B cell (primary cell): Measurements from ENCODE around the gene COL28A1. TPM values are rescaled to one million over a fixed set of nuclear protein-coding genes. Genes with fewer than 3 reads are reported as not detected.

Experiments
- ATAC-seq: fragments of 200-7000 bp; cut with Tn5 transposase; one replicate; pipeline ENCODE4 v1.10.0; 2021; ENCODE audit warnings: low read depth, mild to moderate bottlenecking, moderate number of reproducible peaks, moderate library complexity
- CTCF ChIA-PET: fragments of 350-600 bp; sonication (Branson Sonifier 250); formaldehyde crosslinking; loops from one replicate; lab custom pipeline; 2021; ENCODE audit warnings: antibody characterized with exemption, inconsistent platforms; lab: Charles Lee
- POLR2A ChIA-PET: fragments of 350-600 bp; sonication (Branson Sonifier 250); formaldehyde crosslinking; loops from one replicate; lab custom pipeline; 2021; ENCODE audit warnings: antibody characterized with exemption; lab: Charles Lee
- DNase-seq: peaks from one replicate; pipeline ENCODE4 v3.0.0; 2013
- H2AFZ ChIP-seq: 2 replicates; pipeline ENCODE4 v1.6.1; 2012; ENCODE audit warnings: mild to moderate bottlenecking, low read depth, low read length; ENCODE audit not compliant: insufficient read depth, poor library complexity, severe bottlenecking
- H3K27ac ChIP-seq, 2 donors: 1 replicate in 1 of 2; 2 replicates in 1 of 2; pipeline ENCODE4 v1.5.1; 2012 to 2013; ENCODE audit warnings: low read length in 2 of 2, mild to moderate bottlenecking in 2 of 2, moderate library complexity in 1 of 2
- H3K27me3 ChIP-seq, 4 experiments: fragments of 200-600 bp in 1 of 4; sonication (generic) in 1 of 4; replicated peaks in 1 of 4; 1 replicate in 2 of 4; 2 replicates in 2 of 4; pipeline versions ENCODE4 v1.6.1 to v1.7.0; 2013 to 2016; ENCODE audit warnings: low read length in 3 of 4, mild to moderate bottlenecking in 2 of 4, mixed read lengths in 1 of 4, moderate library complexity in 1 of 4; ENCODE audit not compliant: insufficient read depth in 4 of 4, control insufficient read depth in 3 of 4; ENCODE audit errors: control extremely low read depth in 1 of 4
- H3K36me3 ChIP-seq, 2 experiments: replicated peaks in 1 of 2; 1 replicate in 1 of 2; 2 replicates in 1 of 2; pipeline versions ENCODE4 v1.6.1 to v1.7.1; 2013; ENCODE audit warnings: low read length in 1 of 2; ENCODE audit not compliant: insufficient read depth in 2 of 2, control insufficient read depth in 1 of 2; ENCODE audit errors: control extremely low read depth in 1 of 2, extremely low read depth in 1 of 2
- H3K4me1 ChIP-seq, 2 donors: fragments of 200-600 bp in 1 of 2; sonication (generic) in 1 of 2; 1 replicate in 1 of 2; 2 replicates in 1 of 2; pipeline versions ENCODE4 v1.5.1 to v1.6.1; 2013 to 2017; ENCODE audit warnings: low read length in 2 of 2; ENCODE audit not compliant: control insufficient read depth in 2 of 2, insufficient read depth in 2 of 2
- H3K4me2 ChIP-seq: replicated peaks from 2 replicates; pipeline ENCODE3; 2012; ENCODE audit warnings: mild to moderate bottlenecking, low read depth, low read length; ENCODE audit not compliant: poor library complexity, severe bottlenecking
- H3K4me3 ChIP-seq, 5 experiments: fragments of 200-600 bp in 1 of 5; sonication (generic) in 1 of 5; 1 replicate in 3 of 5; 2 replicates in 2 of 5; pipeline versions ENCODE4 v1.5.1 to v1.7.0; 2011 to 2016; ENCODE audit warnings: low read length in 4 of 5, mild to moderate bottlenecking in 4 of 5, low read depth in 2 of 5, control low read depth in 1 of 5, moderate library complexity in 1 of 5; ENCODE audit not compliant: insufficient read depth in 1 of 5; ENCODE audit errors: control extremely low read depth in 1 of 5, extremely low read depth in 1 of 5
- H3K79me2 ChIP-seq: fragments of 200-600 bp; sonication (generic); one replicate; pipeline ENCODE4 v1.6.0; 2016; ENCODE audit warnings: low read length; ENCODE audit not compliant: control insufficient read depth, insufficient read depth
- H3K9ac ChIP-seq: fragments of 200-600 bp; sonication (generic); 2 replicates; pipeline ENCODE4 v1.6.1; 2017; ENCODE audit warnings: mild to moderate bottlenecking, low read length, moderate library complexity
- H3K9me3 ChIP-seq, 3 donors: one replicate each; pipeline versions ENCODE4 v1.6.1 to v1.7.1; 2013; ENCODE audit warnings: low read length in 2 of 3; ENCODE audit not compliant: control insufficient read depth in 2 of 3, insufficient read depth in 1 of 3; ENCODE audit errors: control extremely low read depth in 1 of 3
- H4K20me1 ChIP-seq: 2 replicates; pipeline ENCODE4 v1.6.0; 2012; ENCODE audit warnings: mild to moderate bottlenecking, low read length; ENCODE audit not compliant: insufficient read depth, control insufficient read depth, poor library complexity, severe bottlenecking
- H3K27ac Mint-ChIP-seq: one replicate; pipeline ENCODE4 v1.8.0; 2021; ENCODE audit warnings: mixed read lengths
- H3K27me3 Mint-ChIP-seq: one replicate; pipeline ENCODE4 v1.8.0; 2021; ENCODE audit warnings: mixed read lengths
- H3K4me1 Mint-ChIP-seq: one replicate; pipeline ENCODE4 v1.8.0; 2021; ENCODE audit warnings: mixed read lengths
- H3K4me3 Mint-ChIP-seq: one replicate; pipeline ENCODE4 v1.8.0; 2021; ENCODE audit warnings: mixed read lengths
- H3K9me3 Mint-ChIP-seq: one replicate; pipeline ENCODE4 v1.8.0; 2022; ENCODE audit warnings: mixed read lengths; ENCODE audit not compliant: insufficient read depth
- EZH2 ChIP-seq: IDR thresholded peaks from 2 replicates; pipeline ENCODE4 v1.6.1; 2012; ENCODE audit warnings: borderline replicate concordance, low read depth, mild to moderate bottlenecking, moderate library complexity, low read length; ENCODE audit not compliant: insufficient read depth, poor library complexity, severe bottlenecking
- WGBS: methylation state at CpG from one replicate; pipeline ENCODE4 v1.1.5; 2013; ENCODE audit warnings: missing lambda C conversion rate; ENCODE audit not compliant: insufficient coverage; 5-methylcytosine and 5-hydroxymethylcytosine counted together
- intact Hi-C: fragments of 100-400 bp; cut with micrococcal nuclease; formaldehyde crosslinking; loops from one replicate; pipeline ENCODE4 v1.10.0; 2022
- polyA plus RNA-seq: library from polyadenylated mRNA; depleted of rRNA; stranded (reverse); fragments of >200 nt; gene quantifications from 2 replicates; pipeline ENCODE4 v1.2.3, GENCODE V29; 2012
- total RNA-seq, 2 donors: library from RNA; stranded (reverse); fragments of 120-200 nt in 1 of 2; gene quantifications; 1 replicate in 1 of 2; 2 replicates in 1 of 2; pipeline versions ENCODE4 v1.2.3 to v1.2.4, GENCODE V29; 2013 to 2022
- TF ChIP-seq, protein P1 (sequence below): fragments of 200-600 bp; IDR thresholded peaks from one replicate; pipeline ENCODE4 v1.8.0; 2022; ENCODE audit warnings: antibody characterized with exemption, mild to moderate bottlenecking

Gene COL28A1
- total and polyA plus RNA-seq, 2 donors (not counting 1 experiment from before 2014, with no cell fraction given) = 0.18 to 0.67 TPM

DNA sequence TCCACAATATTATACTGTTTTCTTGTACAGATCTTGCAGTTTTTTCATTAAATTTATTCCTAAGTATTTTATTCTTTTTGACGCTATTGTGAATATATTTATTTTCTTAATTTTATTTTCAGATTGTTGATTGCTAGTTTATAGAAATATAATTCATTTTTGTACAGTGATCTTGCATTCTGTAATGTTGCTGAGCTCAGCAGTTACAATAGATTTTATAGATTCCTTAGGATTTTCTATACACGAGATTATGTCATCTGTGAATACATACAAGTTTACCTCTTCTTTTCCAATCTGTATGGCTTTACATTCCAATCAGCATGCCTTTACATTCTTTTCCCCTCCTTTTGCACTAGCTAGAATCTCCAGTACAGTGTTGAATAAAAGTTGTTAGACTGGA, 223.3 kb downstream of the COL28A1 start:
- no peak overlapping the region for H3K4me3 ChIP-seq
- H3K79me2 ChIP-seq = no peaks in the 10 kb centered on the region
- Mint-ChIP-seq H3K9me3 (no peaks in the 10 kb centered on the region), H3K27ac (no peak overlapping the region), H3K4me3 (no peak overlapping the region), H3K27me3 (peaks cover 12% of the 10 kb centered on the region), H3K4me1 (no peaks in the 10 kb centered on the region)
- no peaks in the 10 kb centered on the region for H4K20me1 ChIP-seq
- H3K9ac ChIP-seq = no peak overlapping the region
- H3K27ac ChIP-seq = no peak overlapping the region
- intact Hi-C loops = no loop called here
- H3K27me3 ChIP-seq = no peaks in the 10 kb centered on the region
- no peaks in the 10 kb centered on the region for H3K4me1 ChIP-seq
- DNase-seq (no peak), ATAC-seq (no peak)
- no peak for TF ChIP-seq EZH2
- WGBS = no CpG with 5 or more reads among the region's 2 CpGs
- no peak overlapping the region for H3K4me2 ChIP-seq
- ChIA-PET POLR2A (no interaction called here), CTCF (no interaction called here)
- no peak overlapping the region for H2AFZ ChIP-seq
- no peaks in the 10 kb centered on the region for H3K9me3 ChIP-seq
- no peaks in the 10 kb centered on the region for H3K36me3 ChIP-seq

DNA sequence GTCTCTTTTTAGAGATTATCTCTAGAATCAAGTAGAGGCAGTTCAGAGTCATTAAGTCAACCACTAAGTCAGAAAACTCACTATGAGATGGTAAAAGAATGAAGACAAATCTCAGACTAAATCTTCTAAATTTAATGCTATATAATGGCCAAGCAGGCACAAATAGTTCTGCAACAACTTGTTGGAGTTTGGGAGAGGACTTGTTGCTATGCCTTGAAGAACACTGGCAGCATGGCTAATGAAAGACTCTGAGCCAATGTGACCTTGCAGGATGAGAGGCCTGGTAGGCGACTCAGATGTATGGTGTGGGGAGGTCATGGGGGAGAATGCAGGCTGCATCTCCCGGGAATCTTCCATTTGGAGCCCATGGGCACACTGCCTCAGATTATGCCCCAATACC, 224.7 kb downstream of the COL28A1 start:
- Mint-ChIP-seq H3K27ac (no peak overlapping the region), H3K9me3 (no peaks in the 10 kb centered on the region), H3K4me1 (no peaks in the 10 kb centered on the region), H3K27me3 (peaks cover 12% of the 10 kb centered on the region), H3K4me3 (no peak overlapping the region)
- ATAC-seq = no peak
- intact Hi-C loops = no loop called here
- Histone ChIP-seq H3K79me2 (no peaks in the 10 kb centered on the region), H3K27me3 (no peaks in the 10 kb centered on the region), H4K20me1 (no peaks in the 10 kb centered on the region), H3K9ac (no peak overlapping the region), H3K27ac (no peak overlapping the region), H2AFZ (no peak overlapping the region), H3K4me1 (no peaks in the 10 kb centered on the region), H3K36me3 (no peaks in the 10 kb centered on the region), H3K4me3 (no peak overlapping the region), H3K4me2 (no peak overlapping the region), H3K9me3 (no peaks in the 10 kb centered on the region)
- ChIA-PET POLR2A (interaction anchor here (0.6 kb wide), 1 partner anchor 128 kb away, joined by 5 read pairs; no protein-coding TSS in a partner anchor), CTCF (no interaction called here)
- WGBS = no CpG with 5 or more reads among the region's 2 CpGs
- DNase-seq = no peak
- TF ChIP-seq, protein P1, sequence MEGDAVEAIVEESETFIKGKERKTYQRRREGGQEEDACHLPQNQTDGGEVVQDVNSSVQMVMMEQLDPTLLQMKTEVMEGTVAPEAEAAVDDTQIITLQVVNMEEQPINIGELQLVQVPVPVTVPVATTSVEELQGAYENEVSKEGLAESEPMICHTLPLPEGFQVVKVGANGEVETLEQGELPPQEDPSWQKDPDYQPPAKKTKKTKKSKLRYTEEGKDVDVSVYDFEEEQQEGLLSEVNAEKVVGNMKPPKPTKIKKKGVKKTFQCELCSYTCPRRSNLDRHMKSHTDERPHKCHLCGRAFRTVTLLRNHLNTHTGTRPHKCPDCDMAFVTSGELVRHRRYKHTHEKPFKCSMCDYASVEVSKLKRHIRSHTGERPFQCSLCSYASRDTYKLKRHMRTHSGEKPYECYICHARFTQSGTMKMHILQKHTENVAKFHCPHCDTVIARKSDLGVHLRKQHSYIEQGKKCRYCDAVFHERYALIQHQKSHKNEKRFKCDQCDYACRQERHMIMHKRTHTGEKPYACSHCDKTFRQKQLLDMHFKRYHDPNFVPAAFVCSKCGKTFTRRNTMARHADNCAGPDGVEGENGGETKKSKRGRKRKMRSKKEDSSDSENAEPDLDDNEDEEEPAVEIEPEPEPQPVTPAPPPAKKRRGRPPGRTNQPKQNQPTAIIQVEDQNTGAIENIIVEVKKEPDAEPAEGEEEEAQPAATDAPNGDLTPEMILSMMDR = no peak
- no peak for TF ChIP-seq EZH2
